Transverse colon (tissue), 4 donors: ENCODE results near the gene FAM8A1. TPM values are rescaled to one million over a fixed set of nuclear protein-coding genes. Genes with fewer than 3 reads are reported as not detected.

ENCODE experiments used
- DNase-seq: peaks from one replicate; pipeline ENCODE4 v3.0.0-alpha.2; 2019
- H3K27ac ChIP-seq, 4 donors: fragments of 200-600 bp; sonication (generic); 2 replicates each; pipeline ENCODE4 v1.5.1; 2016 to 2018; ENCODE audit warnings: inconsistent platforms in 4 of 4
- H3K27me3 ChIP-seq: fragments of 200-600 bp; sonication (generic); 2 replicates; pipeline ENCODE4 v1.5.1; 2017; ENCODE audit warnings: inconsistent platforms
- H3K36me3 ChIP-seq, 4 donors: fragments of 200-600 bp; sonication (generic); 2 replicates each; pipeline ENCODE4 v1.5.1; 2017 to 2019; ENCODE audit warnings: inconsistent platforms in 4 of 4
- H3K4me1 ChIP-seq, 4 donors: fragments of 200-600 bp; sonication (generic); 2 replicates each; pipeline ENCODE4 v1.5.1; 2017 to 2020; ENCODE audit warnings: inconsistent platforms in 4 of 4
- H3K4me3 ChIP-seq, 4 donors: fragments of 200-600 bp; sonication (generic); 1 replicate in 1 of 4; 2 replicates in 3 of 4; pipeline versions ENCODE4 v1.5.1 to v1.6.1; 2017 to 2019; ENCODE audit warnings: inconsistent platforms in 4 of 4
- H3K9me3 ChIP-seq, 2 donors: fragments of 200-600 bp; sonication (generic); 2 replicates each; pipeline ENCODE4 v1.5.1; 2017 to 2019; ENCODE audit warnings: inconsistent platforms in 2 of 2
- EP300 ChIP-seq: sonication (generic); formaldehyde crosslinking; IDR thresholded peaks from one replicate; pipeline ENCODE4 v1.6.1; 2017; ENCODE audit warnings: antibody characterized with exemption, low read depth
- POLR2A ChIP-seq: fragments of 450-650 bp; IDR thresholded peaks from one replicate; pipeline ENCODE4 v1.6.1; 2016; ENCODE audit warnings: antibody characterized with exemption, mild to moderate bottlenecking, moderate library complexity
- POLR2AphosphoS5 ChIP-seq, 3 donors: sonication (generic); formaldehyde crosslinking; IDR thresholded peaks; one replicate each; pipeline ENCODE4 v1.6.1; 2016; ENCODE audit warnings: antibody characterized with exemption in 3 of 3
- WGBS, 2 donors: methylation state at CpG; one replicate each; pipeline ENCODE4 v1.1.5; 2018; ENCODE audit warnings: low coverage in 1 of 2; 5-methylcytosine and 5-hydroxymethylcytosine counted together
- in situ Hi-C, 4 donors: fragments of 200-750 bp; cut with MboI; loops; one replicate each; pipeline versions ENCODE4 v1.15.0 to v1.15.1; 2017; ENCODE audit warnings: low sequenced_read_pairs in 3 of 4, low pct_ligation_motif_present in 1 of 4, low pct_unique_long_range_greater_than_20kb in 1 of 4
- intact Hi-C: fragments of 100-400 bp; cut with DNase I; formaldehyde crosslinking; loops from one replicate; pipeline ENCODE4 v1.15.1; 2023; ENCODE audit warnings: low total_unique reads
- total RNA-seq, 4 donors: library from RNA; depleted of rRNA; stranded (reverse); fragments of >200 nt; gene quantifications; one replicate each; pipeline ENCODE4 v1.1.0, GENCODE V29; 2016
- TF ChIP-seq, protein P1 (sequence below), 5 experiments: fragments of 200-600 bp in 3 of 5; fragments of 450-650 bp in 2 of 5; sonication (generic) in 3 of 5; IDR thresholded peaks; 1 replicate in 2 of 5; 2 replicates in 3 of 5; pipeline ENCODE4 v1.5.1; 2016 to 2017; ENCODE audit warnings: antibody characterized with exemption in 5 of 5, inconsistent platforms in 3 of 5, mild to moderate bottlenecking in 2 of 5, moderate library complexity in 1 of 5

The FAM8A1 gene
- total RNA-seq, 4 donors from 2014 or later, result 8.8 to 60.8 (median 49.9) TPM

DNA sequence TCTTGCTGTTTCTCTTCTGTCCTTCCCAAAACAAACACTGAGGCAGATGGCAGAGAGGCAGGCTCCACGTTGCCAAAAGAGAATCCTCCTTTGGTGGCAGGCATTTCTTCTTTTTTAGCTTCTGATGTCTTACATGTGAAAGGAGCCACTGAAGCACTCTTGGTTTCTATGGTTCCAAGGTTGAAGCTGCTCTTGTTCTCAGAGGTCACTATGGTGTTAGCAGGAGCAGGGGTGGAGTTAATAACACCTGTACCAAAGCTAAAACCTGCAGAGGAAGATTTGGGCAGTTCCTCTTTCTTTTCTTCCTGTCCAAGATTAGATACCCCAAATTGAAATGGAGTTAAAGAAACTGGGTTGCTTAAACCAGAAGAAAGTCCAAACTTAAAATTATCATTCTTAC is 28.8 kb downstream of the FAM8A1 start:
- no peaks in the 10 kb centered on the region for H3K27me3 ChIP-seq
- DNase-seq, result no peak
- H3K36me3 ChIP-seq, result peaks cover 0 to 55% (median 16%) of the 10 kb centered on the region in 4 donors
- peaks cover 0 to 16% (median 5%) of the 10 kb centered on the region in 4 donors for H3K4me1 ChIP-seq
- intact Hi-C loops (no loop called here), in situ Hi-C loops (no loop called here)
- H3K27ac ChIP-seq, result no peak overlapping the region
- no peaks in the 10 kb centered on the region for H3K9me3 ChIP-seq
- no peak overlapping the region for H3K4me3 ChIP-seq
- WGBS, 2 donors, result 43% methylated on average over 1 of the region's 1 CpG; no CpG with 5 or more reads in 1 of the 2 donors
- TF ChIP-seq, protein P1, sequence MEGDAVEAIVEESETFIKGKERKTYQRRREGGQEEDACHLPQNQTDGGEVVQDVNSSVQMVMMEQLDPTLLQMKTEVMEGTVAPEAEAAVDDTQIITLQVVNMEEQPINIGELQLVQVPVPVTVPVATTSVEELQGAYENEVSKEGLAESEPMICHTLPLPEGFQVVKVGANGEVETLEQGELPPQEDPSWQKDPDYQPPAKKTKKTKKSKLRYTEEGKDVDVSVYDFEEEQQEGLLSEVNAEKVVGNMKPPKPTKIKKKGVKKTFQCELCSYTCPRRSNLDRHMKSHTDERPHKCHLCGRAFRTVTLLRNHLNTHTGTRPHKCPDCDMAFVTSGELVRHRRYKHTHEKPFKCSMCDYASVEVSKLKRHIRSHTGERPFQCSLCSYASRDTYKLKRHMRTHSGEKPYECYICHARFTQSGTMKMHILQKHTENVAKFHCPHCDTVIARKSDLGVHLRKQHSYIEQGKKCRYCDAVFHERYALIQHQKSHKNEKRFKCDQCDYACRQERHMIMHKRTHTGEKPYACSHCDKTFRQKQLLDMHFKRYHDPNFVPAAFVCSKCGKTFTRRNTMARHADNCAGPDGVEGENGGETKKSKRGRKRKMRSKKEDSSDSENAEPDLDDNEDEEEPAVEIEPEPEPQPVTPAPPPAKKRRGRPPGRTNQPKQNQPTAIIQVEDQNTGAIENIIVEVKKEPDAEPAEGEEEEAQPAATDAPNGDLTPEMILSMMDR (IDR thresholded peaks at IDR 0.05), result no peak
- TF ChIP-seq POLR2A, result no peak
- no peak for TF ChIP-seq EP300
- no peak for TF ChIP-seq POLR2AphosphoS5 (IDR thresholded peaks at IDR 0.05)

DNA sequence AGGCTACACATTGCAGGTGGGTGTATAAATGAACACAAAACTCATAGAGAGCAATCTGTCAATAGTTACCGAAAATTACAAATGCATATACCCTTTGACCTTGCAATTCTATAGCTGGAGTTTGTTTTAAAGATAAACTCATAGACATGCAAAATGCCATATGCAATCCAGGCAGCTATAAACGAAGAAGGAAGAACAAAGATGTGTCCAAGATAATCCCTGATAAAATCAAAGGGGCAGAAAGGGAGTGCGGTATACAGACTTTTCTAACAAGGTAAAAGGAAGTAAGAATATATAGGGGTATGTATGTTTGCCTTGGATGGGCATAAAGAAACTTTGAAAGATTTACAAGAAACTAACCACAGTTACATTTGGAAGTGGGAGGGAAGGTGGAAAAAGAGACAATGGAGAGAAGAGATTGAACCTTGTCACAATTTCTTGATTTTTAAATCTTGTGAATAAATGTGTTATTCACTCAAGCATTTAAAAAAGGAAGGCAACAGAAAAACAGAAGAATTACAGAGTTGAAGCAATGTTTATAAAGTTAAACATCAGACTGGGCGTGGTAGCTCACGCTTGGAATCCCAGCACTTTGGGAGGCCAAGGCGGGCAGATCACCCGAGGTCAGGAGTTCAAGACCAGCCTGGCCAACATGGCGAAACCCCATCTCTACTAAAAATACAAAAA is 29.9 kb downstream of the FAM8A1 start:
- peaks cover 0 to 46% (median 12%) of the 10 kb centered on the region in 4 donors for H3K36me3 ChIP-seq
- H3K9me3 ChIP-seq, result no peaks in the 10 kb centered on the region
- no peaks in the 10 kb centered on the region for H3K27me3 ChIP-seq
- intact Hi-C loops, result no loop called here
- WGBS, 2 donors, result 64 to 75% methylated on average over 8 of the region's 8 CpGs
- no peak overlapping the region for H3K27ac ChIP-seq
- no peak for TF ChIP-seq POLR2A
- TF ChIP-seq POLR2AphosphoS5 (IDR thresholded peaks at IDR 0.05), result no peak
- TF ChIP-seq, protein P1 (IDR thresholded peaks at IDR 0.05), result no peak
- no peak for TF ChIP-seq EP300
- no peak overlapping the region for H3K4me3 ChIP-seq
- in situ Hi-C loops, result no loop called here
- no peak for DNase-seq
- peaks cover 0 to 16% (median 5%) of the 10 kb centered on the region in 4 donors for H3K4me1 ChIP-seq

DNA sequence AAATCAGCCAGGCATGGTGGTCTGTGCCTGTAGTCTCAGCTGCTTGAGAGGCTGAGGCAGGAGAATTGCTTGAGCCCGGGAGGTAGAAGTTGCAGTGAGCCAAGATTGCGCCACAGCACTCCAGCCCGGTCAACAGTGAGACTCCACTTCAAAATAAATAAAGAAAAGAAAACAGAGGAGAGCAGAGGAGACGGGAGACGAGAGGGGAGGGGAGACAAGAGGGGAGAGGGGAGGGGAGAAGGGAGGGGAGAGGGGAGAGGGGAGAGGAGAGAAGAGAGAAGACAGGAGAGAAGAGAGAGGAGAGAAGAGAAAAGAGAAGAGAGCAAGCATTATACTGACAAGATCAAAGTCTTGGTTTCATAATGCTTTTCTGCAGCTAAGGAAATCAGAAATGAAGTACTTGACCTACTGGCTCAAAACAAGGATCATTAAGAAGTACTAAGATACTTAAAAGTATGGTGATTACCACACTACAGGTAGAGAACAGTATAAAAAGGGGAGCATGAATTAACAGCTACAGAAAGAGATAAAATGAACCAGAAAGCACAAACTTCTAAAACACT is 30.5 kb downstream of the FAM8A1 start:
- intact Hi-C loops (no loop called here), in situ Hi-C loops (no loop called here)
- 36 to 56% methylated on average over 4 to 5 of the region's 5 CpGs for whole genome bisulfite sequencing, 2 donors
- Histone ChIP-seq H3K4me1 (peaks cover 0 to 16% (median 5%) of the 10 kb centered on the region in 4 donors), H3K9me3 (no peaks in the 10 kb centered on the region), H3K27ac (no peak overlapping the region), H3K27me3 (no peaks in the 10 kb centered on the region), H3K36me3 (peaks cover 0 to 40% (median 12%) of the 10 kb centered on the region in 4 donors), H3K4me3 (no peak overlapping the region)
- peak; percentile 11 for DNase-seq
- TF ChIP-seq POLR2AphosphoS5 (IDR thresholded peaks at IDR 0.05), result no peak

DNA sequence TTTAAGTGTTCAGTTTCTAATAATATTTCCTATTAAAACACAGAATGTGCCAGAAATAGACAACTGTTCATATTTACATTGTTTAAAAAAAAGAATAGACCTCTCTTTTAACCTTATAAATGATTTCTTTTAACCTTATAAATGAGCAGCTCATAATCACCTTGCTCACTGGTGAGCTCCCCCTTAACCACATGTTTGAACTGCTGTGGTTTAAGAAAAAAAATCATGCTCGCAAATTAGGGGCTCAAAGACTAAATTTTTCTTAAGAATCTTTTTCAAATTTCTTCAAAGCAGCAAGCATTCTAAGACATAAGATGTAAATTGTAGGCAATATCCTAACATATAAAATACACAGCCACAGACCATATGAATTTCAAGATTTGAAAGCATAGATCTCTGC is 32.8 kb downstream of the FAM8A1 start:
- no peaks in the 10 kb centered on the region for H3K9me3 ChIP-seq
- intact Hi-C loops (no loop called here), in situ Hi-C loops (no loop called here)
- H3K27me3 ChIP-seq, result no peaks in the 10 kb centered on the region
- no peak overlapping the region for H3K27ac ChIP-seq
- DNase-seq, result no peak
- H3K36me3 ChIP-seq, result peaks cover 0 to 41% (median 11%) of the 10 kb centered on the region in 4 donors
- TF ChIP-seq, protein P1 (IDR thresholded peaks at IDR 0.05), result no peak
- TF ChIP-seq POLR2A (no peak), EP300 (no peak), POLR2AphosphoS5 (IDR thresholded peaks at IDR 0.05) (no peak)
- WGBS, 2 donors, result 90 to 93% methylated on average over 1 of the region's 1 CpG
- H3K4me3 ChIP-seq, result no peak overlapping the region
- H3K4me1 ChIP-seq, result peaks cover 0 to 16% (median 5%) of the 10 kb centered on the region in 4 donors
